K562 (cell line): Measurements from ENCODE around the gene MACROD2. TPM values are rescaled to one million over a fixed set of nuclear protein-coding genes. Genes with fewer than 3 reads are reported as not detected.

ENCODE experiments used
- ATAC-seq: fragments of 200-7000 bp; cut with Tn5 transposase; 3 replicates; pipeline ENCODE4 v1.9.1; 2020; ENCODE audit warnings: moderate library complexity
- BruUV-seq: library from RNA; stranded (reverse); fragments of 400-500 nt; replicated peaks from 2 replicates; lab custom pipeline; 2021; lab: Mats Ljungman, UMichigan
- CTCF ChIA-PET: fragments of 300-600 bp; formaldehyde crosslinking; extraction: SDS; loops from one replicate; lab custom pipeline; 2021; ENCODE audit warnings: low intra/inter-chr PET ratio; lab: Yijun Ruan, JAX
- POLR2A ChIA-PET: fragments of 300-600, 350-650 bp; sonication (Branson Sonifier 250); formaldehyde crosslinking; extraction: SDS; loops from one replicate; lab custom pipeline; 2021; ENCODE audit warnings: antibody characterized with exemption, inconsistent platforms; lab: Yijun Ruan, JAX
- DNase-seq, 4 experiments: peaks; one replicate each; pipeline versions ENCODE4 v3.0.0 to v3.0.0-alpha.2; 2011 to 2018; ENCODE audit warnings: low spot score in 3 of 4, mixed read lengths in 3 of 4; ENCODE audit errors: extremely low read depth in 1 of 4
- FAIRE-seq: peaks from 2 replicates; lab custom pipeline; 2011; peaks lifted over from hg19 to GRCh38; lab: Jason Lieb, UNC
- H2AFZ ChIP-seq: 2 replicates; pipeline ENCODE4 v1.6.0; 2011; ENCODE audit warnings: low read depth, low read length, control low read depth, inconsistent platforms
- H3K27ac ChIP-seq: fragments of 200-600 bp; 3 replicates; pipeline ENCODE4 v1.8.0; 2011; ENCODE audit warnings: low read depth, mild to moderate bottlenecking, control low read depth, inconsistent platforms, low read length, moderate library complexity, mixed read lengths; ENCODE audit errors: extremely low read depth
- H3K27me3 ChIP-seq, 2 experiments: fragments of 300-600 bp in 1 of 2; 2 replicates in 1 of 2; 3 replicates in 1 of 2; pipeline versions ENCODE4 v1.6.0 to v1.8.0; 2011; ENCODE audit warnings: inconsistent platforms in 2 of 2, low read length in 2 of 2, mild to moderate bottlenecking in 1 of 2, mixed read lengths in 1 of 2, moderate library complexity in 1 of 2; ENCODE audit not compliant: control insufficient read depth in 2 of 2, insufficient read depth in 2 of 2
- H3K36me3 ChIP-seq: fragments of 300-600 bp; 3 replicates; pipeline ENCODE4 v1.8.0; 2011; ENCODE audit warnings: mild to moderate bottlenecking, low read length, inconsistent platforms; ENCODE audit not compliant: control insufficient read depth, insufficient read depth
- H3K4me1 ChIP-seq, 2 experiments: fragments of 200-600 bp in 1 of 2; replicated peaks in 1 of 2; 2 replicates in 1 of 2; 3 replicates in 1 of 2; pipeline versions ENCODE4 v1.5.1 to v1.8.0; 2011; ENCODE audit warnings: inconsistent platforms in 2 of 2, low read length in 2 of 2, mild to moderate bottlenecking in 1 of 2, mixed read lengths in 1 of 2, moderate library complexity in 1 of 2; ENCODE audit not compliant: control insufficient read depth in 2 of 2, insufficient read depth in 2 of 2
- H3K4me2 ChIP-seq: 2 replicates; pipeline ENCODE4 v1.6.1; 2011; ENCODE audit warnings: low read length, control low read depth, inconsistent platforms, mixed read lengths; ENCODE audit not compliant: insufficient read depth
- H3K4me3 ChIP-seq: fragments of 200-600 bp; sonication (generic), shearing (Covaris generic); 2 replicates; pipeline ENCODE4 v1.5.1; 2016; ENCODE audit warnings: control low read depth, inconsistent platforms
- H3K79me2 ChIP-seq: fragments of 200-600 bp; 3 replicates; pipeline ENCODE4 v1.8.0; 2011; ENCODE audit warnings: low read length, inconsistent platforms; ENCODE audit not compliant: control insufficient read depth, insufficient read depth
- H3K9ac ChIP-seq, 2 experiments: 2 replicates each; pipeline versions ENCODE4 v1.6.0 to v1.6.1; 2011; ENCODE audit warnings: low read depth in 2 of 2, low read length in 2 of 2, control low read depth in 1 of 2, inconsistent platforms in 1 of 2, mild to moderate bottlenecking in 1 of 2, mixed read lengths in 1 of 2; ENCODE audit not compliant: insufficient read depth in 1 of 2
- H3K9me1 ChIP-seq: one replicate; pipeline ENCODE4 v1.6.0; 2011; ENCODE audit warnings: inconsistent platforms, mild to moderate bottlenecking, low read length, moderate library complexity; ENCODE audit not compliant: control insufficient read depth, insufficient read depth
- H3K9me3 ChIP-seq: replicated peaks from 2 replicates; pipeline ENCODE4 v1.5.1; 2011; ENCODE audit warnings: low read depth, low read length, inconsistent platforms; ENCODE audit not compliant: control insufficient read depth, insufficient read depth
- H4K20me1 ChIP-seq: replicated peaks from 2 replicates; pipeline ENCODE4 v1.6.1; 2011; ENCODE audit warnings: low read length, inconsistent platforms, mixed read lengths; ENCODE audit not compliant: control insufficient read depth, insufficient read depth
- BDP1 ChIP-seq: IDR thresholded peaks from 3 replicates; pipeline ENCODE4 v1.6.1; 2011; ENCODE audit not compliant: insufficient read length, insufficient read depth
- FOS ChIP-seq: IDR thresholded peaks from 3 replicates; pipeline ENCODE4 v1.6.1; 2011; ENCODE audit not compliant: insufficient read length; ENCODE audit errors: extremely low read depth
- GATA2 ChIP-seq: sonication (generic); formaldehyde crosslinking; IDR thresholded peaks from 2 replicates; pipeline ENCODE4 v1.4.0; 2020; ENCODE audit warnings: mild to moderate bottlenecking, missing genetic modification reagents
- KHSRP ChIP-seq: fragments of 450-650 bp; IDR thresholded peaks from 2 replicates; pipeline ENCODE4 v1.6.1; 2017
- SRSF9 ChIP-seq: fragments of 200-400 bp; formaldehyde crosslinking; IDR thresholded peaks from 2 replicates; pipeline ENCODE4 v1.6.1; 2017; ENCODE audit warnings: low read depth, low read length, borderline replicate concordance
- ZBTB49 ChIP-seq: sonication (generic); formaldehyde crosslinking; IDR thresholded peaks from 2 replicates; pipeline ENCODE4 v1.8.0; 2022; ENCODE audit warnings: missing genetic modification reagents, mild to moderate bottlenecking, borderline replicate concordance
- ZFP91 ChIP-seq: sonication (generic); formaldehyde crosslinking; IDR thresholded peaks from 2 replicates; pipeline ENCODE4 v1.8.0; 2022; ENCODE audit warnings: mild to moderate bottlenecking, missing genetic modification reagents
- ZMIZ1 ChIP-seq, 2 experiments: fragments of 150-350 bp in 1 of 2; IDR thresholded peaks; 2 replicates each; pipeline ENCODE4 v1.6.1; 2012 to 2016; ENCODE audit warnings: low read depth in 2 of 2, low read length in 2 of 2, mild to moderate bottlenecking in 1 of 2, moderate library complexity in 1 of 2
- ZNF197 ChIP-seq: fragments of 200-800 bp; sonication (Bioruptor generic); IDR thresholded peaks from 2 replicates; pipeline ENCODE4 v1.6.1; 2016; ENCODE audit warnings: low read depth, missing genetic modification characterization, missing compliant biosample characterization
- ZNF232 ChIP-seq: sonication (generic); formaldehyde crosslinking; IDR thresholded peaks from 2 replicates; pipeline ENCODE4 v1.8.0; 2022; ENCODE audit warnings: mild to moderate bottlenecking, missing genetic modification reagents
- ZNF277 ChIP-seq: fragments of 250-450 bp; sonication (Bioruptor Pico); IDR thresholded peaks from 2 replicates; pipeline ENCODE4 v1.8.0; 2022; ENCODE audit warnings: inconsistent platforms, mild to moderate bottlenecking, moderate library complexity, borderline replicate concordance
- ZNF589 ChIP-seq: fragments of 200-800 bp; sonication (Bioruptor generic); IDR thresholded peaks from 2 replicates; pipeline ENCODE4 v1.6.1; 2016; ENCODE audit warnings: low read depth, missing genetic modification characterization, missing compliant biosample characterization
- ZNF785 ChIP-seq: fragments of 250-450 bp; sonication (Bioruptor Pico); IDR thresholded peaks from 2 replicates; pipeline ENCODE4 v1.4.0; 2020; ENCODE audit warnings: mild to moderate bottlenecking
- WGBS: fragments of 100-300 bp; shearing (Covaris generic); methylation state at CpG from one replicate; pipeline ENCODE4 v1.1.6; 2016; ENCODE audit warnings: low coverage, mixed read lengths; ENCODE audit not compliant: insufficient coverage; ENCODE audit errors: missing lambda C conversion rate; 5-methylcytosine and 5-hydroxymethylcytosine counted together
- in situ Hi-C: fragments of 300-500 bp; cut with MboI; formaldehyde crosslinking; loops from 4 replicates; pipeline ENCODE4 v1.15.0; 2018; ENCODE audit warnings: inconsistent platforms, mixed read lengths
- intact Hi-C: fragments of 100-400 bp; cut with micrococcal nuclease; formaldehyde crosslinking; loops from 2 replicates; pipeline ENCODE4 v1.14.2; 2022
- polyA plus RNA-seq, 8 experiments: library from polyadenylated mRNA; depleted of rRNA in 4 of 8; stranded (reverse) in 5 of 8; unstranded in 3 of 8; fragments of >200 nt; fragmentation: Nextera tagmentation in 2 of 8; fragmentation: Illumina TruSeq in 1 of 8; extraction: Ambion mirVana in 2 of 8; extraction: Trizol in 1 of 8; gene quantifications; 2 replicates each; pipeline versions ENCODE4 v1.2.1 to v1.2.3, GENCODE V29; 2011 to 2014; ENCODE audit warnings: inconsistent platforms in 1 of 8, missing spikeins in 1 of 8
- total RNA-seq, 7 experiments: library from RNA; depleted of rRNA in 6 of 7; stranded (reverse); fragments of >200 nt in 6 of 7; fragmentation: Illumina TruSeq in 2 of 7; extraction: Trizol in 2 of 7; gene quantifications; 2 replicates each; pipeline versions ENCODE4 v1.2.1 to v1.2.3, GENCODE V29; 2011 to 2021; ENCODE audit warnings: low replicate concordance in 1 of 7

MACROD2 gene
- total and polyA plus RNA-seq, 9 of the 15 experiments (the other 6 are each of a cell fraction or from before 2014, with no cell fraction given): not detected

- in situ Hi-C loops: no loop called here
- H3K9me3 ChIP-seq: no peaks in the 10 kb centered on the region
Measured at GRCh38 chr20:14673164-14673563, 677.8 kb downstream of the MACROD2 start.

More at GRCh38 chr20:14673164-14673563, 677.8 kb downstream of the MACROD2 start:
- intact Hi-C loops: no loop called here
- Histone ChIP-seq H3K9me1 (no peaks in the 10 kb centered on the region), H4K20me1 (no peaks in the 10 kb centered on the region), H3K4me2 (no peak overlapping the region), H3K4me1 (no peaks in the 10 kb centered on the region), H3K9ac (no peak overlapping the region)
- BruUV-seq: no TSS peak
- no peak for FAIRE-seq
- CTCF ChIA-PET: no interaction called here
- no peak for TF ChIP-seq ZNF232 (CRISPR knock-in tag)
- no peak for TF ChIP-seq GATA2 (CRISPR knock-in tag)
- no peak for TF ChIP-seq FOS
- TF ChIP-seq ZNF589 (CRISPR knock-in tag): no peak
- TF ChIP-seq ZMIZ1 (IDR thresholded peaks at IDR 0.05; ENCODE audit: low read depth in 2 of 2, low read length in 2 of 2): no peak
- no peak for TF ChIP-seq ZFP91 (CRISPR knock-in tag)
- no peak for TF ChIP-seq KHSRP
- no peak for TF ChIP-seq ZNF197 (CRISPR knock-in tag)
- no peak for TF ChIP-seq SRSF9
- no peak for TF ChIP-seq ZBTB49 (CRISPR knock-in tag)
- no peak for TF ChIP-seq ZNF277 (CRISPR knock-in tag)
- no peak for TF ChIP-seq ZNF785 (CRISPR knock-in tag)
- TF ChIP-seq BDP1: no peak
- TF ChIP-seq, all 486 proteins: peak for 0
- Histone ChIP-seq H3K27me3 (no peaks in the 10 kb centered on the region), H3K4me3 (no peak overlapping the region), H2AFZ (no peak overlapping the region), H3K79me2 (no peaks in the 10 kb centered on the region), H3K36me3 (no peaks in the 10 kb centered on the region), H3K27ac (no peak overlapping the region)
- WGBS: 0% methylated on average over 5 of the region's 5 CpGs
- ATAC-seq (no peak), DNase-seq (no peak)
- POLR2A ChIA-PET: no interaction called here
